K562 (cell line): Measurements from ENCODE around the gene ETS1. TPM values are rescaled to one million over a fixed set of nuclear protein-coding genes. Genes with fewer than 3 reads are reported as not detected.
A peak's percentile ranks its signal among the peaks of the same experiment; 100 is the strongest.

Experiments used
- ATAC-seq: fragments of 200-7000 bp; cut with Tn5 transposase; 3 replicates; pipeline ENCODE4 v1.9.1; 2020; ENCODE audit warnings: moderate library complexity
- BruUV-seq: library from RNA; stranded (reverse); fragments of 400-500 nt; replicated peaks from 2 replicates; lab custom pipeline; 2021; lab: Mats Ljungman, UMichigan
- CTCF ChIA-PET: fragments of 300-600 bp; formaldehyde crosslinking; extraction: SDS; loops from one replicate; lab custom pipeline; 2021; ENCODE audit warnings: low intra/inter-chr PET ratio; lab: Yijun Ruan, JAX
- POLR2A ChIA-PET: fragments of 300-600, 350-650 bp; sonication (Branson Sonifier 250); formaldehyde crosslinking; extraction: SDS; loops from one replicate; lab custom pipeline; 2021; ENCODE audit warnings: antibody characterized with exemption, inconsistent platforms; lab: Yijun Ruan, JAX
- DNase-seq, 4 experiments: peaks; one replicate each; pipeline versions ENCODE4 v3.0.0 to v3.0.0-alpha.2; 2011 to 2018; ENCODE audit warnings: low spot score in 3 of 4, mixed read lengths in 3 of 4; ENCODE audit errors: extremely low read depth in 1 of 4
- FAIRE-seq: peaks from 2 replicates; lab custom pipeline; 2011; peaks lifted over from hg19 to GRCh38; lab: Jason Lieb, UNC
- H2AFZ ChIP-seq: 2 replicates; pipeline ENCODE4 v1.6.0; 2011; ENCODE audit warnings: low read depth, low read length, control low read depth, inconsistent platforms
- H3K27ac ChIP-seq: fragments of 200-600 bp; 3 replicates; pipeline ENCODE4 v1.8.0; 2011; ENCODE audit warnings: low read depth, mild to moderate bottlenecking, control low read depth, inconsistent platforms, low read length, moderate library complexity, mixed read lengths; ENCODE audit errors: extremely low read depth
- H3K27me3 ChIP-seq, 2 experiments: fragments of 300-600 bp in 1 of 2; 2 replicates in 1 of 2; 3 replicates in 1 of 2; pipeline versions ENCODE4 v1.6.0 to v1.8.0; 2011; ENCODE audit warnings: inconsistent platforms in 2 of 2, low read length in 2 of 2, mild to moderate bottlenecking in 1 of 2, mixed read lengths in 1 of 2, moderate library complexity in 1 of 2; ENCODE audit not compliant: control insufficient read depth in 2 of 2, insufficient read depth in 2 of 2
- H3K36me3 ChIP-seq: fragments of 300-600 bp; 3 replicates; pipeline ENCODE4 v1.8.0; 2011; ENCODE audit warnings: mild to moderate bottlenecking, low read length, inconsistent platforms; ENCODE audit not compliant: control insufficient read depth, insufficient read depth
- H3K4me1 ChIP-seq, 2 experiments: fragments of 200-600 bp in 1 of 2; replicated peaks in 1 of 2; 2 replicates in 1 of 2; 3 replicates in 1 of 2; pipeline versions ENCODE4 v1.5.1 to v1.8.0; 2011; ENCODE audit warnings: inconsistent platforms in 2 of 2, low read length in 2 of 2, mild to moderate bottlenecking in 1 of 2, mixed read lengths in 1 of 2, moderate library complexity in 1 of 2; ENCODE audit not compliant: control insufficient read depth in 2 of 2, insufficient read depth in 2 of 2
- H3K4me2 ChIP-seq: 2 replicates; pipeline ENCODE4 v1.6.1; 2011; ENCODE audit warnings: low read length, control low read depth, inconsistent platforms, mixed read lengths; ENCODE audit not compliant: insufficient read depth
- H3K4me3 ChIP-seq: fragments of 200-600 bp; sonication (generic), shearing (Covaris generic); 2 replicates; pipeline ENCODE4 v1.5.1; 2016; ENCODE audit warnings: control low read depth, inconsistent platforms
- H3K79me2 ChIP-seq: fragments of 200-600 bp; 3 replicates; pipeline ENCODE4 v1.8.0; 2011; ENCODE audit warnings: low read length, inconsistent platforms; ENCODE audit not compliant: control insufficient read depth, insufficient read depth
- H3K9ac ChIP-seq, 2 experiments: 2 replicates each; pipeline versions ENCODE4 v1.6.0 to v1.6.1; 2011; ENCODE audit warnings: low read depth in 2 of 2, low read length in 2 of 2, control low read depth in 1 of 2, inconsistent platforms in 1 of 2, mild to moderate bottlenecking in 1 of 2, mixed read lengths in 1 of 2; ENCODE audit not compliant: insufficient read depth in 1 of 2
- H3K9me1 ChIP-seq: one replicate; pipeline ENCODE4 v1.6.0; 2011; ENCODE audit warnings: inconsistent platforms, mild to moderate bottlenecking, low read length, moderate library complexity; ENCODE audit not compliant: control insufficient read depth, insufficient read depth
- H3K9me3 ChIP-seq: replicated peaks from 2 replicates; pipeline ENCODE4 v1.5.1; 2011; ENCODE audit warnings: low read depth, low read length, inconsistent platforms; ENCODE audit not compliant: control insufficient read depth, insufficient read depth
- H4K20me1 ChIP-seq: replicated peaks from 2 replicates; pipeline ENCODE4 v1.6.1; 2011; ENCODE audit warnings: low read length, inconsistent platforms, mixed read lengths; ENCODE audit not compliant: control insufficient read depth, insufficient read depth
- ATF1 ChIP-seq, 2 experiments: fragments of 450-650 bp in 1 of 2; IDR thresholded peaks; 2 replicates each; pipeline ENCODE4 v1.6.1; 2016; ENCODE audit warnings: missing compliant biosample characterization in 1 of 2, missing genetic modification characterization in 1 of 2
- ATF3 ChIP-seq, 2 experiments: fragments of 450-650 bp in 1 of 2; sonication (generic) in 1 of 2; formaldehyde crosslinking in 1 of 2; IDR thresholded peaks in 1 of 2; conservative IDR thresholded peaks in 1 of 2; 2 replicates each; pipeline versions ENCODE4 v1.6.1 to v1.8.1; 2016 to 2023; ENCODE audit warnings: mild to moderate bottlenecking in 2 of 2, moderate library complexity in 2 of 2, inconsistent platforms in 1 of 2, missing genetic modification reagents in 1 of 2
- FOSL1 ChIP-seq: fragments of 200-800 bp; sonication (Bioruptor generic); conservative IDR thresholded peaks from 2 replicates; pipeline ENCODE4 v1.6.1; 2016; ENCODE audit warnings: missing genetic modification characterization, missing compliant biosample characterization
- GABPA ChIP-seq: fragments of 200-800 bp; sonication (Bioruptor generic); conservative IDR thresholded peaks from 2 replicates; pipeline ENCODE4 v1.6.1; 2016; ENCODE audit warnings: low read depth, missing genetic modification characterization, missing compliant biosample characterization
- HMG20A ChIP-seq: fragments of 450-650 bp; formaldehyde crosslinking; conservative IDR thresholded peaks from 2 replicates; pipeline ENCODE4 v1.4.0; 2020; ENCODE audit warnings: mild to moderate bottlenecking, mixed read lengths
- MAZ ChIP-seq, 2 experiments: fragments of 450-650 bp in 1 of 2; sonication (generic) in 1 of 2; formaldehyde crosslinking; IDR thresholded peaks in 1 of 2; conservative IDR thresholded peaks in 1 of 2; 2 replicates each; pipeline versions ENCODE4 v1.4.0 to v1.5.0; 2020; ENCODE audit warnings: mild to moderate bottlenecking in 1 of 2, missing genetic modification reagents in 1 of 2
- MEF2D ChIP-seq: conservative IDR thresholded peaks from 2 replicates; pipeline ENCODE4 v1.6.1; 2016; ENCODE audit warnings: low read depth, missing genetic modification characterization, missing compliant biosample characterization
- RBFOX2 ChIP-seq: fragments of 200-400 bp; formaldehyde crosslinking; IDR thresholded peaks from 2 replicates; pipeline ENCODE4 v1.6.1; 2017; ENCODE audit warnings: low read depth, mild to moderate bottlenecking, low read length, moderate library complexity
- ZBTB12 ChIP-seq: fragments of 250-450 bp; sonication (Bioruptor Pico); IDR thresholded peaks from 2 replicates; pipeline ENCODE4 v1.4.0; 2020
- ZNF175 ChIP-seq: fragments of 200-800 bp; sonication (Bioruptor generic); IDR thresholded peaks from 2 replicates; pipeline ENCODE4 v1.6.1; 2016; ENCODE audit warnings: low read depth, mild to moderate bottlenecking, missing genetic modification characterization, missing compliant biosample characterization
- ZNF311 ChIP-seq: fragments of 250-450 bp; sonication (Bioruptor Pico); IDR thresholded peaks from 2 replicates; pipeline ENCODE4 v1.4.0; 2020; ENCODE audit warnings: mild to moderate bottlenecking, moderate library complexity
- ZNF444 ChIP-seq: fragments of 250-450 bp; sonication (Bioruptor Pico); IDR thresholded peaks from 2 replicates; pipeline ENCODE4 v1.4.0; 2020; ENCODE audit warnings: mild to moderate bottlenecking, moderate library complexity
- ZNF639 ChIP-seq, 2 experiments: fragments of 200-800 bp in 1 of 2; sonication (Bioruptor generic) in 1 of 2; sonication (generic) in 1 of 2; formaldehyde crosslinking in 1 of 2; IDR thresholded peaks in 1 of 2; conservative IDR thresholded peaks in 1 of 2; 2 replicates each; pipeline versions ENCODE4 v1.5.0 to v1.6.1; 2016 to 2020; ENCODE audit warnings: missing compliant biosample characterization in 1 of 2, missing genetic modification characterization in 1 of 2, missing genetic modification reagents in 1 of 2
- WGBS: fragments of 100-300 bp; shearing (Covaris generic); methylation state at CpG from one replicate; pipeline ENCODE4 v1.1.6; 2016; ENCODE audit warnings: low coverage, mixed read lengths; ENCODE audit not compliant: insufficient coverage; ENCODE audit errors: missing lambda C conversion rate; 5-methylcytosine and 5-hydroxymethylcytosine counted together
- in situ Hi-C: fragments of 300-500 bp; cut with MboI; formaldehyde crosslinking; loops from 4 replicates; pipeline ENCODE4 v1.15.0; 2018; ENCODE audit warnings: inconsistent platforms, mixed read lengths
- intact Hi-C: fragments of 100-400 bp; cut with micrococcal nuclease; formaldehyde crosslinking; loops from 2 replicates; pipeline ENCODE4 v1.14.2; 2022
- polyA plus RNA-seq, 8 experiments: library from polyadenylated mRNA; depleted of rRNA in 4 of 8; stranded (reverse) in 5 of 8; unstranded in 3 of 8; fragments of >200 nt; fragmentation: Nextera tagmentation in 2 of 8; fragmentation: Illumina TruSeq in 1 of 8; extraction: Ambion mirVana in 2 of 8; extraction: Trizol in 1 of 8; gene quantifications; 2 replicates each; pipeline versions ENCODE4 v1.2.1 to v1.2.3, GENCODE V29; 2011 to 2014; ENCODE audit warnings: inconsistent platforms in 1 of 8, missing spikeins in 1 of 8
- total RNA-seq, 7 experiments: library from RNA; depleted of rRNA in 6 of 7; stranded (reverse); fragments of >200 nt in 6 of 7; fragmentation: Illumina TruSeq in 2 of 7; extraction: Trizol in 2 of 7; gene quantifications; 2 replicates each; pipeline versions ENCODE4 v1.2.1 to v1.2.3, GENCODE V29; 2011 to 2021; ENCODE audit warnings: low replicate concordance in 1 of 7

ETS1 gene
- total and polyA plus RNA-seq, 9 of the 15 experiments (the other 6 are each of a cell fraction or from before 2014, with no cell fraction given), result 0.04 to 1.4 (median 0.23) TPM

- in situ Hi-C loops (no loop called here), intact Hi-C loops (no loop called here)
- POLR2A ChIA-PET, result interaction anchor here (1.1 to 1.4 kb wide), 2 partner anchors 10 to 23 kb away, joined by 3 read pairs; no protein-coding TSS in a partner anchor
- H2AFZ ChIP-seq, result no peak overlapping the region
- no peak for ATAC-seq
- H3K9me1 ChIP-seq, result no peaks in the 10 kb centered on the region
- no peaks in the 10 kb centered on the region for H3K9me3 ChIP-seq
- H3K9ac ChIP-seq, result no peak overlapping the region
- no peak overlapping the region for H3K4me2 ChIP-seq
- WGBS, result 3% methylated on average over 7 of the region's 7 CpGs
- FAIRE-seq, result no peak
- H3K4me3 ChIP-seq, result no peak overlapping the region
- no peaks in the 10 kb centered on the region; a peak in 1 of 5 replicates for H3K27me3 ChIP-seq
- no peak overlapping the region for H3K27ac ChIP-seq
- no peaks in the 10 kb centered on the region; a peak in 1 of 5 replicates for H3K4me1 ChIP-seq
- no TSS peak for BruUV-seq
- no peaks in the 10 kb centered on the region for H3K36me3 ChIP-seq
- no peaks in the 10 kb centered on the region for H3K79me2 ChIP-seq
- CTCF ChIA-PET, result no interaction called here
- no peaks in the 10 kb centered on the region for H4K20me1 ChIP-seq
- no peak for DNase-seq
- TF ChIP-seq ZBTB12 (CRISPR knock-in tag), result 0 out of 2 replicates have a peak, but pooled peaks have one; percentile 22
- TF ChIP-seq ZNF175 (CRISPR knock-in tag), result peak; percentile 62; the same call in 1 of the 2 replicates
- 0 out of 4 replicates have a peak, but pooled peaks of 1 of the 2 experiments have one; percentile 27 for TF ChIP-seq ZNF639 (CRISPR knock-in tag; conservative IDR thresholded peaks at IDR 0.05 in 1 of 2, IDR thresholded peaks at IDR 0.05 in 1 of 2)
- 0 out of 4 replicates have a peak, but pooled peaks of 1 of the 2 experiments have one; percentile 35 for TF ChIP-seq MAZ (CRISPR knock-in tag; conservative IDR thresholded peaks at IDR 0.05 in 1 of 2, IDR thresholded peaks at IDR 0.05 in 1 of 2)
- no peak for TF ChIP-seq MEF2D (tag)
- TF ChIP-seq ZNF311 (CRISPR knock-in tag), result peak; percentile 29; the same call in 1 of the 2 replicates
- TF ChIP-seq FOSL1 (tag), result 0 out of 2 replicates have a peak, but pooled peaks have one; percentile 20
- TF ChIP-seq ATF3 (IDR thresholded peaks at IDR 0.05), result peak; percentile 11; the same call in 1 of the 2 replicates
- no peak for TF ChIP-seq ATF3 (CRISPR knock-in tag; conservative IDR thresholded peaks at IDR 0.05)
- no peak for TF ChIP-seq HMG20A (CRISPR knock-in tag)
- no peak for TF ChIP-seq ATF1 (CRISPR knock-in tag; IDR thresholded peaks at IDR 0.05)
- TF ChIP-seq ATF1 (tag; IDR thresholded peaks at IDR 0.05), result no peak
- no peak for TF ChIP-seq RBFOX2
- TF ChIP-seq GABPA (tag), result peak; percentile 61
- TF ChIP-seq ZNF444, result 0 out of 2 replicates have a peak, but pooled peaks have one; percentile 25
These were observed 90.1 kb downstream of the ETS1 start for GRCh38 chr11:128497061-128497775.
